Mesodermal cell (in vitro differentiated cells): ENCODE measurements around the gene FHOD3.
"Not testable (repeated sequence)": the region's sequence is repeated elsewhere in the genome, so short reads cannot be mapped to it uniquely, and the experiment has no call there.

Experiments used
- H3K27ac ChIP-seq: 2 replicates; pipeline ENCODE4 v1.7.0; 2013; ENCODE audit warnings: mild to moderate bottlenecking, low read depth, low read length, moderate library complexity; ENCODE audit not compliant: severe bottlenecking
- H3K36me3 ChIP-seq: 2 replicates; pipeline ENCODE4 v1.7.1; 2013; ENCODE audit warnings: mild to moderate bottlenecking, low read length, moderate library complexity; ENCODE audit not compliant: control insufficient read depth, insufficient read depth
- H3K4me1 ChIP-seq: one replicate; pipeline ENCODE4 v1.7.1; 2013; ENCODE audit warnings: mild to moderate bottlenecking, low read length; ENCODE audit not compliant: insufficient read depth, control insufficient read depth, poor library complexity, severe bottlenecking
- H3K4me3 ChIP-seq: 2 replicates; pipeline ENCODE4 v1.7.0; 2013; ENCODE audit warnings: low read length, control low read depth, mild to moderate bottlenecking; ENCODE audit not compliant: insufficient read depth, poor library complexity, severe bottlenecking; ENCODE audit errors: extremely low read depth
- H3K9me3 ChIP-seq: 2 replicates; pipeline ENCODE4 v1.7.1; 2013; ENCODE audit warnings: mild to moderate bottlenecking, low read length, moderate library complexity; ENCODE audit not compliant: control insufficient read depth
- WGBS, 2 experiments: methylation state at CpG; one replicate each; pipeline ENCODE4 v1.1.5; 2013; ENCODE audit warnings: missing lambda C conversion rate in 2 of 2; ENCODE audit not compliant: insufficient coverage in 2 of 2; 5-methylcytosine and 5-hydroxymethylcytosine counted together

FHOD3 gene

DNA sequence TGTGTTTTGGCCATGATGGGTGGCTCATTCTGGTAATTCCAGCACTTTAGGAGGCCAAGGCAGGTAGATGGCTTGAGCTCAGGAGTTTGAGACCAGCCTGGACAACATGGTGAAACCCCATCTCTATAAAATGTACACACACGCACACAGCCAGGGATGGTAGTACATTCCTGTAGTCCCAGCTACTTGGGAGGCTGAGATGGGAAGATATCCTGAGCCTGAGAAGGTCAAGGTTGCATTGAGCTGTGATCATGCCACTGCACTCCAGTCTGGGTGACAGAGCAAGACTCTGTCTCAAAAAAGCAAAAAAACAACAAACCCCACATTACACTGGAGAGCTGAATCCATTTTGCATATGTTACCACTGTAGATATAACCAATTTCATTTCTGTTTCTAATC lies 423.8 kb downstream of the FHOD3 start:
- not testable (repeated sequence) for H3K9me3 ChIP-seq, H3K4me1 ChIP-seq, H3K4me3 ChIP-seq, H3K27ac ChIP-seq, H3K36me3 ChIP-seq
- 86% methylated on average over 1 of the region's 1 CpG; no CpG with 5 or more reads in 1 of the 2 experiments for WGBS, 2 experiments

DNA sequence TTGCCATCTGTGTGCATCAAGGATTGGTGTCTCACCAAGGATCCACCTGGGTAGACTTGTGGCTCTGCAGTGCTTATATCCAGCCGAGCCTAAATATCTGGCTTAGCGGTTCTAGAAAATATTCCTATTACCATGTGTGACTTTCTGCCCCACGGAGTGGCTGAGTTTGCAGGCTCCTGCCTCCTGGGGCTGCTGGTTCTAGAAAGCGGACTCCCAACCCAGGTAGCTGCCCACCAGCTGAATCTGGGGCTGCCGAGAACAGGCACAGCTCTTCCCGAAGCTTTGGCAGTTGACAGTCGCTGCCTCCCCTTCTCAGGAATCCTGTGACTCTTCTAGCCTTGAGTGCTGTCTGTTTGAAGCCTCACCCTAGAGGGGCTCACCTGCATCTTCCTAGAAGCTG lies 426.7 kb downstream of the FHOD3 start:
- no peak overlapping the region for H3K4me3 ChIP-seq
- 85 to 89% methylated on average over 6 to 7 of the region's 7 CpGs for WGBS, 2 experiments
- no peak overlapping the region for H3K27ac ChIP-seq
- no peaks in the 10 kb centered on the region for H3K4me1 ChIP-seq
- no peaks in the 10 kb centered on the region for H3K9me3 ChIP-seq
- no peaks in the 10 kb centered on the region for H3K36me3 ChIP-seq

DNA sequence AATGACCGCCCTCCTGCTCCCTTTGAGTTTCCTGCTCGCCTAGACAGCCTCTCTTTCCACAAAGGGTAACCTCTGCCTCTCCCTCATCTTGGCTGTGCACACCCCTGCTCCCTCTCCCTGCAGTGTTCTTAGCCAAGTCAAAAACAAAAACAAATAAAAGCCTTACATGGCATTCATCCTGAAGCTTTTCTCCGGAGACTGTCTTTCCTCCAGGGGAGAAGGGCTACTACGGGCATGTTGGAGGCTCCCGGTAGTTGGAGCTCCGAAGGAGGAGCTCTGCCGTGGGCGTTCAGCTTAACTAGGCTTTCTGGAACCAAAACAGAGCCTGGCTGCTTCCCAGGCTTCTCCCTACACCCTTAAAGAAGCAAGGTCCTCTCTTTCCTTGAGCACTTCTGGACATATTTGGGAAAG lies 427.1 kb downstream of the FHOD3 start:
- no peaks in the 10 kb centered on the region for H3K4me1 ChIP-seq
- 88 to 95% methylated on average over 8 of the region's 8 CpGs for WGBS, 2 experiments
- H3K27ac ChIP-seq, result no peak overlapping the region
- H3K36me3 ChIP-seq, result no peaks in the 10 kb centered on the region
- H3K9me3 ChIP-seq, result no peaks in the 10 kb centered on the region
- no peak overlapping the region for H3K4me3 ChIP-seq

DNA sequence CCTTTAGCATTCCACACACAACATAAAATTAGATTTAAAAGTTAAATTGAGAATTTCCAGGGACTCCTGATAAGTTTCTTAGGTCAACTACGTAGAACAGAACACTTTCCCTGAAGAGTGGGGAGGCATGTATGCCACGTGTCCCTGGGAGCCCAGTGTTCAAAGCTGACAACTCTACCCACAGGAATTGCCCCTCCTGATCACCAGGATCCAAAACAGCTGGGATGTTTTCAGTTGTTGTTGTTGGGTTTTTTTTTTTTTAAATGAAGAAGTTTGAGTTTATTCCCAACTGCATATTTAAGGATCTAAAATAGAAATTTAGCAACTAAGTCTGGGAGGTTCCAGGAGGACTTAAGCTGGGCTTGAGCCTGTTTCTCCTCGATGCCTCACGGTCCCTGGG lies 430.8 kb downstream of the FHOD3 start:
- no peak overlapping the region for H3K27ac ChIP-seq
- H3K36me3 ChIP-seq, result no peaks in the 10 kb centered on the region
- no peaks in the 10 kb centered on the region for H3K4me1 ChIP-seq
- no peak overlapping the region for H3K4me3 ChIP-seq
- no peaks in the 10 kb centered on the region for H3K9me3 ChIP-seq
- WGBS, 2 experiments, result 82 to 86% methylated on average over 2 to 4 of the region's 4 CpGs

DNA sequence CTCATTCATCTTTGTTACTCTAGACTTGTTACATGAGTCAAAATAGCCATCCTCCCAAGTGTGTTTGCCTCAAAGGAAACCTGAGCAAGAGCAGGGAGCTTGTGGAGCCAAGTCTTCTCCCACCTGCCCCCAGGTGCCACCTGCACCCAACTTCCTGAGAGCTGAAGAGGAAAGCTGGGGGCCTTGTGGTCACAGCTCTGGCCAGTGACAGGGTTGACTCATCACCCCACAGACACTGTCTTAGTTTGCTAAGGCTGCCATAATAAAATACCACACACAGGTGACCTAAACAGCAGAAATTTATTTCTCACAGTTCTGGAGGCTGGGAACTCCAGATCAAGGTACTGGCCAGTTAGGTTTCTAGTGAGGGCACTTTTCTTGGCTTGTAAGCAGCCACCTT lies 431.7 kb downstream of the FHOD3 start:
- Histone ChIP-seq H3K36me3 (no peaks in the 10 kb centered on the region), H3K4me3 (no peak overlapping the region), H3K4me1 (no peaks in the 10 kb centered on the region)

DNA sequence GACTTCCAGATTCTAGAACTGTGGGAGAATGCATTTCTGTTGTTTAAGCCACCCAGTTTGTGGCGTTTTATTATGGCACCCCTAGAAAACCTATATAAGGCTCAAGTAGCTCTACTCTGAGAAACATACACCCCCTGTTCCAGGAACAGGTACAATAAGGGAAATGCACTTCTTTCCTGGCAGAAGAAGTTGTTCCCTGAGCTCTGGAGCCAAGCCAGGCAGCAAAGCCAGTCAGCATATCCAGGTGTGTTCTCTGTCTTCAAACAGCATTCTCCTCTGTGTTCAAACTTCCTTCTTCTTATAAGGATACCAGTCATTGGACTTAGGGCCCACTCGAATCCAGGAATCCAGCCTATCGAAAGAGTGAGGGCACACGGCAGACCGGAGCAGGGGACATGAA lies 434.8 kb downstream of the FHOD3 start:
- no peak overlapping the region for H3K27ac ChIP-seq
- WGBS, 2 experiments, result 85 to 98% methylated on average over 5 of the region's 5 CpGs
- no peak overlapping the region for H3K4me3 ChIP-seq
- H3K4me1 ChIP-seq, result no peaks in the 10 kb centered on the region
- H3K9me3 ChIP-seq, result no peaks in the 10 kb centered on the region
- H3K36me3 ChIP-seq, result no peaks in the 10 kb centered on the region

More for the DNA sequence above, 431.7 kb downstream of the FHOD3 start:
- Histone ChIP-seq H3K27ac (no peak overlapping the region), H3K9me3 (no peaks in the 10 kb centered on the region)

DNA sequence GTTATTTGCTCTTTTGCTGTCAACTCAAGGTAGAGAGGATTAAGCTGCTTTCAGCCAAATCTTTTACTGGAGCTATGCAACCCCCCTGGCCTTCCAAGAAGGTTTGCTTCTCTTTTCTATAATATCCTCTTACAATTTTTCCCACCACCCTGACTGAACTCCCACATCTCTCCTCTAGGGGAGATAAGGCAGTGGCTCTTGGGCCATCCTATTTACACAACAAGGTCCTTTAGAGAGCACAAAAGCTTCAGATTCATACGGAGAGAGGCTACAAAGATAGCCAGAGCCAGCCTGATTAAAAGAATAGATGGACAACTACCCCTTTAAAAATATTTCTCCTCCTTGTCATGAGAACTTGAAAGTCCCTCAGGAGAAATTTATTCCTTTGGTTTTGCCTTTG lies 435.6 kb downstream of the FHOD3 start:
- H3K36me3 ChIP-seq, result no peaks in the 10 kb centered on the region
- WGBS, 2 experiments, result 83% methylated on average over 1 of the region's 1 CpG; no CpG with 5 or more reads in 1 of the 2 experiments

DNA sequence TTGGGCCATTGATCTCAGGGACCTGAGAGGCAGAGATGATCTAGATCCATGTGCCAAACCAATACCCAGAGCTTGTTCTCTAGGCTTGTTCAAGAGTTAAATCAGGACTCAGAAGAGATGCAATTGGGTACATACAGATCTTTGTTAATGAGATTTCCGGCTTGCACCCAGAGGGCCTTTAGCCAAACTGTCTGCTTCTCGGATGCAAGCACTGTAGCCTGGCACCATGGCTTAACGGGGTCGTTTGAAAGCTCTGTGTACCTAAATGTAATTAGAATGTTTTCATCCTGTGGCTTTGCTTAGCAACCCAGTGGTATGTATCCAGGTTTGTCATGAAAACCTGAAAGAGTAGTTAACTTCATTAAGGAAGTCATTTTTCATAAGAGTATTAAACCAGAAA lies 437.1 kb downstream of the FHOD3 start:
- Histone ChIP-seq H3K4me3 (no peak overlapping the region), H3K36me3 (no peaks in the 10 kb centered on the region), H3K27ac (no peak overlapping the region), H3K9me3 (no peaks in the 10 kb centered on the region), H3K4me1 (no peaks in the 10 kb centered on the region)
- WGBS, 2 experiments, result 83 to 96% methylated on average over 4 of the region's 4 CpGs

More for the DNA sequence above, 435.6 kb downstream of the FHOD3 start:
- no peak overlapping the region for H3K4me3 ChIP-seq
- H3K4me1 ChIP-seq, result no peaks in the 10 kb centered on the region
- no peaks in the 10 kb centered on the region for H3K9me3 ChIP-seq
- no peak overlapping the region for H3K27ac ChIP-seq

DNA sequence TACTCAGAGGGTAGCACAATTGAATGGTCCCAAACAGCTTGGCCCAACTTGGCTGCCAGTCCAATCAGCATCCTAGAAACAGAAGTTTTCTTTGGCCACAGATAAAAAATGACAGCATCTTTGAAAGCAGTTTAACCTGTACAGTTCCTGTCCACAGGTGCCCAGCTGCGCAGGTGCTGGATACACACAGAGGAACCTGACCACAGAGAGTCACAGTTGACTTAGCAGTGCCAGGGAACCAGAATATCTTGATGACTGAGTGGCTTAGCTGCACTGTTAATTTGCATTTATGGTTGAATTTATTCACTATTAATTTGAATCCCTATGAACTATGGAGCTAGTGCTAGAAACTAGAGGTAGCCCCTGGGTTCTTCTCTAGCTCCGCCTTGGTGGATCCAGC lies 437.6 kb downstream of the FHOD3 start:
- Histone ChIP-seq H3K27ac (no peak overlapping the region), H3K9me3 (no peaks in the 10 kb centered on the region), H3K4me1 (no peaks in the 10 kb centered on the region), H3K36me3 (no peaks in the 10 kb centered on the region), H3K4me3 (no peak overlapping the region)
- 95% methylated on average over 1 of the region's 2 CpGs; no CpG with 5 or more reads in 1 of the 2 experiments for WGBS, 2 experiments

DNA sequence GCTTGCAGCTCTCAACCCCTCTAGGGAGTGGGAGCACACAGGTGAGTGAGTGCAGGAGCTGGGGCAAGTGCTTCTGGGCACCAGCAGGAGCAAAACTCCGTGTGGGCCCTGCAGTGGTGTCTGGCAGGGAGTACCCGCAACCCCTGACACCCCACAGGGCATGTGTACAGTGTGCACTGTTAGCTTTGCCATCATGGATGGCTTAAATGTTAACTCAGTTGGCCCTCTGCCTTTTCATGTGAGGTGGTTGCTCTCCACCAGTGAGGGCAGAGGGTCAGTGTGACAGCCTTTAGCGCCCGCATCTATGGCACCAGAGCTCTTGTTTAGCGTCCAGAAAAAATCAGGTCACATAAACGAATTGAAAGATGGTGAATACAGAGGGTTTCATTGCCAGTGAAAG lies 438.6 kb downstream of the FHOD3 start:
- Histone ChIP-seq H3K4me1 (no peaks in the 10 kb centered on the region), H3K27ac (no peak overlapping the region), H3K4me3 (no peak overlapping the region), H3K36me3 (no peaks in the 10 kb centered on the region), H3K9me3 (no peaks in the 10 kb centered on the region)
- 82 to 91% methylated on average over 4 to 6 of the region's 6 CpGs for WGBS, 2 experiments

DNA sequence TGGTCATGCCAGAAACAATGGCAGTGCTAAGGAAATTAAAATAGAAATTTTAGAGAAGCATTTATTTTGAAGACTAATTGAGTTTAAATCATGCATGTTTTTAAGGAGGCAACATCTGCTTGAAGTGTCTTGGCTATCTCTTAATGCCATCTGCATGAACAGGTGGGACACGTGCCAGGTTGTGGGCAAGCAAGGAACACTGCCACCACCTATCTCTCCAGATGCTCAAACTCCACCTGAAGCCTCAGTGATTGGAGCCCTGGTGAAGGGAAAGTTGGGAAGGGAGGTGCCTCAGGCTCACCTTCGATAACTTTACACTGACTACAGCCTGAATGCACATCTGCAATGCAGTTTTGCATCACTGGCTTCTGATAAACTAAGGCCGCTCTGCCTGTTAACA lies 439.8 kb downstream of the FHOD3 start:
- Histone ChIP-seq H3K9me3 (no peaks in the 10 kb centered on the region), H3K4me1 (no peaks in the 10 kb centered on the region), H3K27ac (no peak overlapping the region), H3K36me3 (no peaks in the 10 kb centered on the region), H3K4me3 (no peak overlapping the region)
- no CpG with 5 or more reads among the region's 3 CpGs for WGBS, 2 experiments
